Stomach (tissue), 4 donors: ENCODE data around the gene OR6C76.

Source experiments
- POLR2A ChIP-seq, 4 donors: fragments of 450-650 bp; IDR thresholded peaks; one replicate each; pipeline ENCODE4 v1.6.1; 2016; ENCODE audit warnings: antibody characterized with exemption in 4 of 4, control low read depth in 2 of 4, mild to moderate bottlenecking in 1 of 4, moderate library complexity in 1 of 4
- POLR2AphosphoS5 ChIP-seq, 3 donors: sonication (generic); formaldehyde crosslinking; IDR thresholded peaks; one replicate each; pipeline ENCODE4 v1.6.1; 2016; ENCODE audit warnings: antibody characterized with exemption in 3 of 3
- TF ChIP-seq, protein P1 (sequence below), 7 experiments: fragments of 450-650 bp in 4 of 7; fragments of 200-600 bp in 3 of 7; sonication (generic) in 3 of 7; IDR thresholded peaks; one replicate each; pipeline ENCODE4 v1.5.1; 2016 to 2019; ENCODE audit warnings: antibody characterized with exemption in 7 of 7, control low read depth in 2 of 7, mild to moderate bottlenecking in 1 of 7

GRCh38 chr12:55425954-55426353 is at the start of gene OR6C76:
- TF ChIP-seq, protein P1, sequence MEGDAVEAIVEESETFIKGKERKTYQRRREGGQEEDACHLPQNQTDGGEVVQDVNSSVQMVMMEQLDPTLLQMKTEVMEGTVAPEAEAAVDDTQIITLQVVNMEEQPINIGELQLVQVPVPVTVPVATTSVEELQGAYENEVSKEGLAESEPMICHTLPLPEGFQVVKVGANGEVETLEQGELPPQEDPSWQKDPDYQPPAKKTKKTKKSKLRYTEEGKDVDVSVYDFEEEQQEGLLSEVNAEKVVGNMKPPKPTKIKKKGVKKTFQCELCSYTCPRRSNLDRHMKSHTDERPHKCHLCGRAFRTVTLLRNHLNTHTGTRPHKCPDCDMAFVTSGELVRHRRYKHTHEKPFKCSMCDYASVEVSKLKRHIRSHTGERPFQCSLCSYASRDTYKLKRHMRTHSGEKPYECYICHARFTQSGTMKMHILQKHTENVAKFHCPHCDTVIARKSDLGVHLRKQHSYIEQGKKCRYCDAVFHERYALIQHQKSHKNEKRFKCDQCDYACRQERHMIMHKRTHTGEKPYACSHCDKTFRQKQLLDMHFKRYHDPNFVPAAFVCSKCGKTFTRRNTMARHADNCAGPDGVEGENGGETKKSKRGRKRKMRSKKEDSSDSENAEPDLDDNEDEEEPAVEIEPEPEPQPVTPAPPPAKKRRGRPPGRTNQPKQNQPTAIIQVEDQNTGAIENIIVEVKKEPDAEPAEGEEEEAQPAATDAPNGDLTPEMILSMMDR (IDR thresholded peaks at IDR 0.05), result no peak
- TF ChIP-seq POLR2AphosphoS5 (IDR thresholded peaks at IDR 0.05), result no peak
- TF ChIP-seq POLR2A (IDR thresholded peaks at IDR 0.05), result no peak
